K562 (cell line): ENCODE results near the gene GIPC3. TPM values are rescaled to one million over a fixed set of nuclear protein-coding genes. Genes with fewer than 3 reads are reported as not detected.
A peak's percentile ranks its signal among the peaks of the same experiment; 100 is the strongest.

Experiments
- BRD4 ChIP-seq: fragments of 200-600 bp; sonication (generic); IDR thresholded peaks from 2 replicates; pipeline ENCODE4 v1.6.1; 2017; ENCODE audit warnings: inconsistent platforms
- BRD9 ChIP-seq: fragments of 450-650 bp; IDR thresholded peaks from 2 replicates; pipeline ENCODE4 v1.6.1; 2018; ENCODE audit warnings: low read depth; ENCODE audit not compliant: partially characterized antibody
- CBX2 ChIP-seq: fragments of 200-600 bp; sonication (generic); IDR thresholded peaks from one replicate; pipeline ENCODE4 v1.6.1; 2012; ENCODE audit warnings: mild to moderate bottlenecking, low read length, inconsistent platforms; ENCODE audit not compliant: insufficient read depth, poor library complexity, severe bottlenecking
- ETV1 ChIP-seq: fragments of 450-650 bp; conservative IDR thresholded peaks from 2 replicates; pipeline ENCODE4 v1.6.1; 2016; ENCODE audit warnings: missing genetic modification characterization, control low read depth, low read depth, missing compliant biosample characterization
- FIP1L1 ChIP-seq: fragments of 200-400 bp; formaldehyde crosslinking; IDR thresholded peaks from 2 replicates; pipeline ENCODE4 v1.6.1; 2018; ENCODE audit warnings: mild to moderate bottlenecking, low read depth, low read length; ENCODE audit not compliant: poor library complexity, severe bottlenecking
- FOXJ3 ChIP-seq: sonication (generic); formaldehyde crosslinking; IDR thresholded peaks from 2 replicates; pipeline ENCODE4 v1.4.0; 2020; ENCODE audit warnings: mild to moderate bottlenecking, missing genetic modification reagents
- FUS ChIP-seq: fragments of 200-400 bp; formaldehyde crosslinking; optimal IDR thresholded peaks from 2 replicates; pipeline ENCODE3; 2017; ENCODE audit warnings: low read depth, low read length
- HDAC1 ChIP-seq, 2 experiments: fragments of 450-650 bp; IDR thresholded peaks; 2 replicates each; pipeline ENCODE4 v1.6.1; 2016 to 2017; ENCODE audit warnings: inconsistent platforms in 1 of 2, mild to moderate bottlenecking in 1 of 2, moderate library complexity in 1 of 2
- HDAC6 ChIP-seq: IDR thresholded peaks from 2 replicates; pipeline ENCODE4 v1.6.1; 2012; ENCODE audit warnings: low read depth, mild to moderate bottlenecking, control low read depth, inconsistent platforms, low read length, moderate library complexity
- MAX ChIP-seq: sonication (generic); formaldehyde crosslinking; IDR thresholded peaks from 2 replicates; pipeline ENCODE4 v1.9.0; 2022; ENCODE audit warnings: mild to moderate bottlenecking, missing genetic modification reagents
- NFXL1 ChIP-seq: fragments of 450-650 bp; formaldehyde crosslinking; IDR thresholded peaks from 2 replicates; pipeline ENCODE4 v1.4.0; 2021; ENCODE audit warnings: mild to moderate bottlenecking
- NR4A1 ChIP-seq, 2 experiments: fragments of 250-450 bp in 1 of 2; fragments of 450-650 bp in 1 of 2; sonication (Bioruptor Pico) in 1 of 2; IDR thresholded peaks; 2 replicates each; pipeline versions ENCODE4 v1.4.0 to v1.6.1; 2016 to 2020; ENCODE audit warnings: mild to moderate bottlenecking in 2 of 2, missing compliant biosample characterization in 1 of 2, missing genetic modification characterization in 1 of 2, moderate library complexity in 1 of 2
- RBFOX2 ChIP-seq: fragments of 200-400 bp; formaldehyde crosslinking; IDR thresholded peaks from 2 replicates; pipeline ENCODE4 v1.6.1; 2017; ENCODE audit warnings: low read depth, mild to moderate bottlenecking, low read length, moderate library complexity
- SAFB2 ChIP-seq: fragments of 200-400 bp; formaldehyde crosslinking; IDR thresholded peaks from 2 replicates; pipeline ENCODE4 v1.6.1; 2018; ENCODE audit warnings: borderline replicate concordance, low read length, low read depth, moderate library complexity; ENCODE audit not compliant: severe bottlenecking
- SNIP1 ChIP-seq: fragments of 450-650 bp; IDR thresholded peaks from 2 replicates; pipeline ENCODE4 v1.7.1; 2017; ENCODE audit warnings: low read depth, mild to moderate bottlenecking
- SPI1 ChIP-seq: IDR thresholded peaks from 2 replicates; pipeline ENCODE4 v1.6.1; 2011; ENCODE audit warnings: low read depth, low read length, control low read depth, borderline replicate concordance
- SRSF1 ChIP-seq: fragments of 200-400 bp; formaldehyde crosslinking; IDR thresholded peaks from 2 replicates; pipeline ENCODE4 v1.6.1; 2017; ENCODE audit warnings: mild to moderate bottlenecking, low read depth, low read length, moderate library complexity
- TAF7 ChIP-seq: fragments of 450-650 bp; IDR thresholded peaks from 2 replicates; pipeline ENCODE4 v1.6.1; 2016; ENCODE audit warnings: missing genetic modification characterization, missing compliant biosample characterization
- TAF9B ChIP-seq: fragments of 450-650 bp; IDR thresholded peaks from 2 replicates; pipeline ENCODE4 v1.6.1; 2018; ENCODE audit warnings: mild to moderate bottlenecking; ENCODE audit not compliant: partially characterized antibody
- U2AF2 ChIP-seq: fragments of 200-400 bp; formaldehyde crosslinking; optimal IDR thresholded peaks from 2 replicates; pipeline ENCODE3; 2017; ENCODE audit warnings: low read depth, mild to moderate bottlenecking, low read length
- ZBTB12 ChIP-seq: fragments of 250-450 bp; sonication (Bioruptor Pico); IDR thresholded peaks from 2 replicates; pipeline ENCODE4 v1.4.0; 2020
- ZBTB5 ChIP-seq: fragments of 450-650 bp; IDR thresholded peaks from 2 replicates; pipeline ENCODE4 v1.6.1; 2017; ENCODE audit warnings: antibody characterized with exemption
- ZFP36 ChIP-seq: fragments of 150-350 bp; IDR thresholded peaks from 2 replicates; pipeline ENCODE4 v1.6.1; 2018; ENCODE audit warnings: low read length, low read depth; ENCODE audit not compliant: partially characterized antibody
- ZKSCAN8 ChIP-seq: fragments of 200-800 bp; sonication (Bioruptor generic); IDR thresholded peaks from 2 replicates; pipeline ENCODE4 v1.6.1; 2016; ENCODE audit warnings: missing genetic modification characterization, missing compliant biosample characterization
- ZNF324 ChIP-seq: fragments of 250-450 bp; sonication (Bioruptor Pico); IDR thresholded peaks from 2 replicates; pipeline ENCODE4 v1.4.0; 2020; ENCODE audit warnings: mild to moderate bottlenecking
- ZSCAN32 ChIP-seq: fragments of 450-650 bp; formaldehyde crosslinking; IDR thresholded peaks from 2 replicates; pipeline ENCODE4 v1.4.0; 2020; ENCODE audit warnings: mild to moderate bottlenecking, moderate library complexity
- polyA plus RNA-seq, 8 experiments: library from polyadenylated mRNA; depleted of rRNA in 4 of 8; stranded (reverse) in 5 of 8; unstranded in 3 of 8; fragments of >200 nt; fragmentation: Nextera tagmentation in 2 of 8; fragmentation: Illumina TruSeq in 1 of 8; extraction: Ambion mirVana in 2 of 8; extraction: Trizol in 1 of 8; gene quantifications; 2 replicates each; pipeline versions ENCODE4 v1.2.1 to v1.2.3, GENCODE V29; 2011 to 2014; ENCODE audit warnings: inconsistent platforms in 1 of 8, missing spikeins in 1 of 8
- total RNA-seq, 7 experiments: library from RNA; depleted of rRNA in 6 of 7; stranded (reverse); fragments of >200 nt in 6 of 7; fragmentation: Illumina TruSeq in 2 of 7; extraction: Trizol in 2 of 7; gene quantifications; 2 replicates each; pipeline versions ENCODE4 v1.2.1 to v1.2.3, GENCODE V29; 2011 to 2021; ENCODE audit warnings: low replicate concordance in 1 of 7

The GIPC3 gene
- total and polyA plus RNA-seq, 9 of the 15 experiments (the other 6 are each of a cell fraction or from before 2014, with no cell fraction given), result 0.03 to 3.6 (median 1.5) TPM; not detected in 1

DNA sequence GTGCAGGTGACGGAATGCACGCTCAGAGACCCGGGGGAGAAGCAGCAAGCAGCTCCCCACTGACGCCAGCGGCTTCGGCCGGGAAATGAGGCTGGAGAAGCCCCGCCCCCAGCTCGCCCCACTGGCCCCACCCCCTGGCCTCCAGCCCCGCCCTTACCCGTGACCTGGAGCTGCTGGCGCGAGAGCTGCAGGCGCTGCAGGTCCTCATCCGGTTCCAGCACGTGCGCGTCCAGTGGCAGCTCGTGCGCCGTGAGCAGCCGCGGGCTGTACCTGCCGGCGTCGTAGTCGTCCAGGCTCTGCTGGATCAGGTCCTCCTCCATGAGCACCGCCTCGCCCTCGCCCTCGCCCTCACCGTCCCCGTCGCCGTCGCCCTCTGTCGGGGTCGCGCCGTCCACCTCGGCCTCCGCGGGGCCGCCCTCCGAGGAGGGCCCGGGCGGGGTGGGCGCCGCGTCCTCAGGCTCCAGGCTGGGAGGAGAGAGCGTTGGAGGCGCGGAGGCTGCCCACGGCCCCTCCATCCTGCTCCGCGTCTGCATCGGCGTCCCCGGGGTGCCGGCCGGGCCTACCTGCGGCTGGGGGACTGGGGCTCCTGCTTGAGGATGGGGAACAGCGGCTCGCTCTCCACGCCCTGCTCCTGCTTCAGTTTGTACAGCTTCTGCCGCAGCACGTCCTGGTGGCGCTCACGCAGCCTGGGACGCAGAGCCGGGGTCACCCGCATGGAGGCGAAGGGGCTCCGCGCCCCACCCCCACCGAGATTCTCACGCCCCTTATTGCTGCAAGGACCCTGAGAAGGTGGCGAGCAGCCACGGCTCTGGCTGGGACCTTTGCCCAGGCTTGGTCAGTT lies 27.8 kb downstream of the GIPC3 start (continued):
- TF ChIP-seq SPI1 (no peak), TAF7 (tag) (no peak), SRSF1 (no peak), RBFOX2 (peak; percentile 72), HDAC1 (IDR thresholded peaks at IDR 0.05) (0 out of 4 replicates have a peak, but pooled peaks of 1 of the 2 experiments have one; percentile 17), FOXJ3 (CRISPR knock-in tag) (no peak), TAF9B (no peak), U2AF2 (no peak), BRD4 (no peak), NFXL1 (CRISPR knock-in tag) (no peak), MAX (CRISPR knock-in tag) (peak; percentile 38; the same call in 1 of the 2 replicates), ZBTB12 (CRISPR knock-in tag) (no peak), NR4A1 (CRISPR knock-in tag; IDR thresholded peaks at IDR 0.05) (no peak), NR4A1 (tag; IDR thresholded peaks at IDR 0.05) (peak; percentile 82; the same call in 1 of the 2 replicates), SAFB2 (no peak), ZBTB5 (no peak), ZSCAN32 (no peak), HDAC6 (no peak), FIP1L1 (peak; percentile 69), ZKSCAN8 (CRISPR knock-in tag) (no peak), ZNF324 (CRISPR knock-in tag) (no peak), ZFP36 (no peak), SNIP1 (no peak), FUS (no peak), CBX2 (no peak), BRD9 (no peak), ETV1 (tag) (peak; percentile 59; the same call in 1 of the 2 replicates)
